HepG2 (cell line): ENCODE data around the gene ATP8A2. TPM values are rescaled to one million over a fixed set of nuclear protein-coding genes. Genes with fewer than 3 reads are reported as not detected.
A peak's percentile ranks its signal among the peaks of the same experiment; 100 is the strongest.

Experiments
- KLF9 ChIP-seq: IDR thresholded peaks from 2 replicates; pipeline ENCODE4 v1.6.1; 2016; ENCODE audit warnings: low read depth
- KMT2B ChIP-seq: IDR thresholded peaks from 2 replicates; pipeline ENCODE4 v1.6.1; 2016; ENCODE audit warnings: missing genetic modification reagents, missing compliant biosample characterization
- MBD4 ChIP-seq: IDR thresholded peaks from 2 replicates; pipeline ENCODE4 v1.6.1; 2012; ENCODE audit warnings: low read length, inconsistent platforms, borderline replicate concordance
- ZNF234 ChIP-seq: sonication (generic); formaldehyde crosslinking; conservative IDR thresholded peaks from 2 replicates; pipeline ENCODE4 v1.5.1; 2020; ENCODE audit warnings: mild to moderate bottlenecking, missing genetic modification reagents
- ZNF333 ChIP-seq: sonication (generic); formaldehyde crosslinking; IDR thresholded peaks from 2 replicates; pipeline ENCODE4 v1.4.0; 2020; ENCODE audit warnings: mild to moderate bottlenecking, missing genetic modification reagents, borderline replicate concordance
- ZNF343 ChIP-seq: sonication (generic); formaldehyde crosslinking; IDR thresholded peaks from 2 replicates; pipeline ENCODE4 v1.4.0; 2020; ENCODE audit warnings: mild to moderate bottlenecking, missing genetic modification reagents
- ZNF652 ChIP-seq: IDR thresholded peaks from 2 replicates; pipeline ENCODE4 v1.6.1; 2016; ENCODE audit warnings: low read depth, borderline replicate concordance
- ZNF816 ChIP-seq: sonication (generic); formaldehyde crosslinking; IDR thresholded peaks from 2 replicates; pipeline ENCODE4 v1.8.0; 2022; ENCODE audit warnings: missing genetic modification reagents, mild to moderate bottlenecking, borderline replicate concordance
- polyA plus RNA-seq, 8 experiments: library from polyadenylated mRNA; depleted of rRNA in 3 of 8; stranded (reverse) in 7 of 8; unstranded in 1 of 8; fragments of >200 nt; fragmentation: Illumina TruSeq in 4 of 8; extraction: Trizol in 4 of 8; gene quantifications; 2 replicates each; pipeline versions ENCODE4 v1.2.1 to v1.2.3, GENCODE V29; 2011 to 2016; ENCODE audit warnings: low read depth in 4 of 8, missing spikeins in 1 of 8, mixed read lengths in 1 of 8; ENCODE audit not compliant: insufficient read depth in 1 of 8
- small RNA-seq, 3 experiments: library from RNA; depleted of rRNA; stranded (forward); fragments of <200 nt; gene quantifications; one replicate each; pipeline ENCODE3, GENCODE V24; 2012; ENCODE audit warnings: low read depth in 2 of 3, low replicate concordance in 1 of 3; ENCODE audit not compliant: insufficient read length in 3 of 3, insufficient read depth in 2 of 3
- total RNA-seq, 5 experiments: library from RNA; depleted of rRNA; stranded (reverse); fragments of >200 nt; fragmentation: Illumina TruSeq; extraction: Trizol; gene quantifications; 2 replicates each; pipeline ENCODE4 v1.2.3, GENCODE V29; 2016; ENCODE audit warnings: low read depth in 1 of 5
- TF ChIP-seq, protein P1 (sequence below): sonication (generic); formaldehyde crosslinking; IDR thresholded peaks from 2 replicates; pipeline ENCODE4 v1.8.0; 2022; ENCODE audit warnings: mild to moderate bottlenecking, missing genetic modification reagents, borderline replicate concordance
- TF ChIP-seq, protein P2 (sequence below): sonication (generic); formaldehyde crosslinking; IDR thresholded peaks from 2 replicates; pipeline ENCODE4 v1.5.0; 2020; ENCODE audit warnings: missing genetic modification reagents, mild to moderate bottlenecking, borderline replicate concordance
- TF ChIP-seq, protein P3 (sequence below): sonication (generic); formaldehyde crosslinking; IDR thresholded peaks from 2 replicates; pipeline ENCODE4 v1.4.0; 2020; ENCODE audit warnings: low read depth, mild to moderate bottlenecking, missing genetic modification reagents

The ATP8A2 gene
- total and polyA plus RNA-seq, 2 of the 13 experiments (the other 11 are each of a cell fraction or from before 2014, with no cell fraction given): 0.09 TPM; not detected in 1

DNA sequence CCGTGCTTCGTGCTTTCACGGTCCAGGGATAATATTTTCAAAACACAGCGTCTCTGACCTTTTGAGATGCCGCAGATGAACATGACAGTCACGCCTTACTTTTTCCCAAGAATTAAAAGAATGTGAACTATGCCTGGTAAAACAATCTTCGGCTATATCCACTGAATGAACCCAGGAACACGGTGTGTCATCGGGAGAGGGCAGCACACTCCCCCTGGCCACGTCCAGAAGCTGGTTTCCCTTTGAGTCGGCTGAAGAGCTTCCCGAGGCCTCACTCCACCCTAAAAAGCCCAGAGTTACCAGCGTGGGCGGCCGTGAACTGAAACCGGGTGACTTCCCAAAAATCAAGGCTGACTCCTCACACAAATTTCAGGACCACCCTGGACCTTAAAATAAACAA lies 702.9 kb downstream of the ATP8A2 start (continued):
- TF ChIP-seq, protein P1, sequence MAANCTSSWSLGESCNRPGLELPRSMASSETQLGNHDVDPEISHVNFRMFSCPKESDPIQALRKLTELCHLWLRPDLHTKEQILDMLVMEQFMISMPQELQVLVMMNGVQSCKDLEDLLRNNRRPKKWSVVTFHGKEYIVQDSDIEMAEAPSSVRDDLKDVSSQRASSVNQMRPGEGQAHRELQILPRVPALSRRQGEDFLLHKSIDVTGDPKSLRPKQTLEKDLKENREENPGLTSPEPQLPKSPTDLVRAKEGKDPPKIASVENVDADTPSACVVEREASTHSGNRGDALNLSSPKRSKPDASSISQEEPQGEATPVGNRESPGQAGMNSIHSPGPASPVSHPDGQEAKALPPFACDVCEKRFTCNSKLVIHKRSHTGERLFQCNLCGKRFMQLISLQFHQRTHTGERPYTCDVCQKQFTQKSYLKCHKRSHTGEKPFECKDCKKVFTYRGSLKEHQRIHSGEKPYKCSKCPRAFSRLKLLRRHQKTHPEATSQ (CRISPR knock-in tag): no peak
- TF ChIP-seq ZNF343 (CRISPR knock-in tag) (no peak), ZNF652 (CRISPR knock-in tag) (no peak), ZNF333 (CRISPR knock-in tag) (no peak), ZNF234 (CRISPR knock-in tag) (no peak), ZNF816 (CRISPR knock-in tag) (no peak), KLF9 (CRISPR knock-in tag) (no peak), KMT2B (no peak), MBD4 (no peak)
- TF ChIP-seq, protein P2, sequence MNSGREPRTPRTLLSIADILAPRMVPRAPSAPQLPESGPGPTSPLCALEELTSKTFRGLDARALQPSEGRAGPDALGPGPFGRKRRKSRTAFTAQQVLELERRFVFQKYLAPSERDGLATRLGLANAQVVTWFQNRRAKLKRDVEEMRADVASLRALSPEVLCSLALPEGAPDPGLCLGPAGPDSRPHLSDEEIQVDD (CRISPR knock-in tag): no peak
- TF ChIP-seq, protein P3, sequence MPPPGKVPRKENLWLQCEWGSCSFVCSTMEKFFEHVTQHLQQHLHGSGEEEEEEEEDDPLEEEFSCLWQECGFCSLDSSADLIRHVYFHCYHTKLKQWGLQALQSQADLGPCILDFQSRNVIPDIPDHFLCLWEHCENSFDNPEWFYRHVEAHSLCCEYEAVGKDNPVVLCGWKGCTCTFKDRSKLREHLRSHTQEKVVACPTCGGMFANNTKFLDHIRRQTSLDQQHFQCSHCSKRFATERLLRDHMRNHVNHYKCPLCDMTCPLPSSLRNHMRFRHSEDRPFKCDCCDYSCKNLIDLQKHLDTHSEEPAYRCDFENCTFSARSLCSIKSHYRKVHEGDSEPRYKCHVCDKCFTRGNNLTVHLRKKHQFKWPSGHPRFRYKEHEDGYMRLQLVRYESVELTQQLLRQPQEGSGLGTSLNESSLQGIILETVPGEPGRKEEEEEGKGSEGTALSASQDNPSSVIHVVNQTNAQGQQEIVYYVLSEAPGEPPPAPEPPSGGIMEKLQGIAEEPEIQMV (CRISPR knock-in tag): peak; percentile 84; the same call in 1 of the 2 replicates

Small RNA genes within 50 kb of the gene (small RNA-seq; reads per million reads assigned to genes)
- gene RN7SL741P: 0 reads per million in 3 experiments
- gene RNU6-78P: 0 reads per million in 3 experiments
- 0 reads per million in 3 experiments for gene RNY1P3

Other genes with a start within 250 kb of the ATP8A2 start
- gene AMER2, start 199.7 kb upstream of the ATP8A2 start, total RNA-seq (2016; rRNA removed; fragmentation: Illumina TruSeq; extraction: Trizol): not detected in 2 replicates
- gene AMER2, start 199.7 kb upstream of the ATP8A2 start, polyA plus RNA-seq (2011; rRNA removed): not detected in 2 replicates
- 7.8 and 12.5 TPM in 2 replicates for gene MTMR6, start 84.5 kb upstream of the ATP8A2 start, total RNA-seq (2016; rRNA removed; fragmentation: Illumina TruSeq; extraction: Trizol)
- 2.4 and 3.4 TPM in 2 replicates for gene MTMR6, start 84.5 kb upstream of the ATP8A2 start, polyA plus RNA-seq (2011; rRNA removed)
- 46.5 and 66.0 TPM in 2 replicates for gene NUP58, start 70.3 kb upstream of the ATP8A2 start, total RNA-seq (2016; rRNA removed; fragmentation: Illumina TruSeq; extraction: Trizol)
- 38.3 and 45.4 TPM in 2 replicates for gene NUP58, start 70.3 kb upstream of the ATP8A2 start, polyA plus RNA-seq (2011; rRNA removed)